GM19397 (cell line): ENCODE measurements around the gene TGFA.

Source experiments
- ATAC-seq: cut with Tn5 transposase; IDR thresholded peaks from one replicate; pipeline ENCODE4 v1.9.1; 2021; ENCODE audit warnings: mild to moderate bottlenecking, moderate library complexity; ENCODE audit not compliant: unreplicated experiment

TGFA gene

GRCh38 chr2:70499253-70499652 lies 54.4 kb downstream of the TGFA start:
- no peak for ATAC-seq

GRCh38 chr2:70498528-70498927 lies 55.1 kb downstream of the TGFA start:
- ATAC-seq = no peak

- no peak for ATAC-seq
These were observed 55.6 kb downstream of the TGFA start for GRCh38 chr2:70498054-70498453.

GRCh38 chr2:70496819-70497218 lies 56.8 kb downstream of the TGFA start:
- no peak for ATAC-seq

- ATAC-seq = no peak
These were observed 59.2 kb downstream of the TGFA start for GRCh38 chr2:70494293-70494886.

- no peak for ATAC-seq
These were observed 63.2 kb downstream of the TGFA start for GRCh38 chr2:70490381-70490780.

GRCh38 chr2:70489165-70489564 lies 64.5 kb downstream of the TGFA start:
- ATAC-seq = no peak

- ATAC-seq = no peak
These were observed 69.5 kb downstream of the TGFA start for GRCh38 chr2:70484086-70484485.

GRCh38 chr2:70482401-70482800 lies 71.2 kb downstream of the TGFA start:
- no peak for ATAC-seq

GRCh38 chr2:70480468-70480867 lies 73.2 kb downstream of the TGFA start:
- no peak for ATAC-seq

GRCh38 chr2:70479816-70480215 lies 73.8 kb downstream of the TGFA start:
- ATAC-seq = no peak

- no peak for ATAC-seq
These were observed 76.2 kb downstream of the TGFA start for GRCh38 chr2:70477441-70477844.

- ATAC-seq = no peak
These were observed 78.4 kb downstream of the TGFA start for GRCh38 chr2:70475266-70475665.

- ATAC-seq = no peak
These were observed 79.3 kb downstream of the TGFA start for GRCh38 chr2:70474256-70474848.

- no peak for ATAC-seq
These were observed 80.4 kb downstream of the TGFA start for GRCh38 chr2:70473101-70473722.

GRCh38 chr2:70472221-70472890 lies 81.3 kb downstream of the TGFA start:
- ATAC-seq = no peak

GRCh38 chr2:70471129-70471528 lies 82.5 kb downstream of the TGFA start:
- no peak for ATAC-seq

- no peak for ATAC-seq
These were observed 83.7 kb downstream of the TGFA start for GRCh38 chr2:70469961-70470360.

GRCh38 chr2:70469435-70469834 lies 84.2 kb downstream of the TGFA start:
- ATAC-seq = no peak

GRCh38 chr2:70468878-70469277 lies 84.7 kb downstream of the TGFA start:
- no peak for ATAC-seq

- ATAC-seq = no peak
These were observed 85.5 kb downstream of the TGFA start for GRCh38 chr2:70467831-70468779.
